AG04450 (cell line): Measurements from ENCODE around the gene ARHGAP6. TPM values are rescaled to one million over a fixed set of nuclear protein-coding genes. Genes with fewer than 3 reads are reported as not detected.

ENCODE experiments used
- CTCF ChIA-PET: fragments of 300-600, 350-600 bp; formaldehyde crosslinking; extraction: SDS; loops from one replicate; lab custom pipeline; 2022; ENCODE audit warnings: antibody characterized with exemption, inconsistent platforms; lab: Charles Lee
- POLR2A ChIA-PET: fragments of 350-600 bp; formaldehyde crosslinking; extraction: SDS; loops from one replicate; lab custom pipeline; 2021; ENCODE audit warnings: antibody characterized with exemption, inconsistent platforms; lab: Yijun Ruan, JAX
- DNase-seq: peaks from one replicate; pipeline ENCODE4 v3.0.0-alpha.2; 2011; ENCODE audit warnings: low read depth, low spot score
- H3K27ac ChIP-seq: one replicate; pipeline ENCODE4 v1.5.1; 2012; ENCODE audit warnings: low read depth, low read length, control low read depth
- H3K27me3 ChIP-seq: one replicate; pipeline ENCODE4 v1.6.0; 2012; ENCODE audit warnings: low read length; ENCODE audit not compliant: control insufficient read depth, insufficient read depth
- H3K4me3 ChIP-seq: 2 replicates; pipeline ENCODE4 v1.5.1; 2011; ENCODE audit warnings: mild to moderate bottlenecking, low read depth, low read length, control low read depth
- H3K9me3 ChIP-seq: 2 replicates; pipeline ENCODE4 v1.5.1; 2012; ENCODE audit warnings: low read length; ENCODE audit not compliant: control insufficient read depth, insufficient read depth
- polyA plus RNA-seq: library from polyadenylated mRNA; depleted of rRNA; stranded (reverse); fragments of >200 nt; gene quantifications from 2 replicates; pipeline ENCODE4 v1.2.3, GENCODE V29; 2011
- TF ChIP-seq, protein P1 (sequence below): IDR thresholded peaks from 2 replicates; pipeline ENCODE4 v1.5.1; 2011; ENCODE audit warnings: low read depth, low read length, control low read depth, inconsistent platforms

The ARHGAP6 gene
- polyA plus RNA-seq, 1 experiment = 4.0 TPM

DNA sequence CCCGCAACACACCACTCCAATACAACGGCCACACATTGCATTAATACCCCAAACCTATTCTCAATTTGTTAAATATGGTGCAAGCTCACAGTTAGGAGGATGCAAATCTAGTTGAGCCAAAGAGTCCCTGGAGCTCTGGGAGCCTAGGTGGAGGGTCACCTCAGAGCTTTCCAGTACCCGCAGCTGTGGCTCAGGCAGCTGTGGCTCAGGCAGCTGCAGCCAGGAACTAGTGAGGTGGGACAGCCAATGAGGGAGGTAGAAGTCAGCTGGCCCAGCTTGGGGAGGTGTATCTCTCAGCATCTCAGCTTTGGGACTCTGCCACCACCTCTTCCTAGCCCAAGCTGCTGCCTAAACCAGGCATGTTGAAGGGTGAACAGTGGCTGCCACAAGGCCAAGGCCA, 36.7 kb upstream of the ARHGAP6 start:
- no peak for DNase-seq
- H3K27me3 ChIP-seq = peaks cover 2% of the 10 kb centered on the region
- no peak overlapping the region for H3K4me3 ChIP-seq
- H3K9me3 ChIP-seq = no peaks in the 10 kb centered on the region
- H3K27ac ChIP-seq = no peak overlapping the region
- ChIA-PET POLR2A (no interaction called here), CTCF (no interaction called here)
- TF ChIP-seq, protein P1, sequence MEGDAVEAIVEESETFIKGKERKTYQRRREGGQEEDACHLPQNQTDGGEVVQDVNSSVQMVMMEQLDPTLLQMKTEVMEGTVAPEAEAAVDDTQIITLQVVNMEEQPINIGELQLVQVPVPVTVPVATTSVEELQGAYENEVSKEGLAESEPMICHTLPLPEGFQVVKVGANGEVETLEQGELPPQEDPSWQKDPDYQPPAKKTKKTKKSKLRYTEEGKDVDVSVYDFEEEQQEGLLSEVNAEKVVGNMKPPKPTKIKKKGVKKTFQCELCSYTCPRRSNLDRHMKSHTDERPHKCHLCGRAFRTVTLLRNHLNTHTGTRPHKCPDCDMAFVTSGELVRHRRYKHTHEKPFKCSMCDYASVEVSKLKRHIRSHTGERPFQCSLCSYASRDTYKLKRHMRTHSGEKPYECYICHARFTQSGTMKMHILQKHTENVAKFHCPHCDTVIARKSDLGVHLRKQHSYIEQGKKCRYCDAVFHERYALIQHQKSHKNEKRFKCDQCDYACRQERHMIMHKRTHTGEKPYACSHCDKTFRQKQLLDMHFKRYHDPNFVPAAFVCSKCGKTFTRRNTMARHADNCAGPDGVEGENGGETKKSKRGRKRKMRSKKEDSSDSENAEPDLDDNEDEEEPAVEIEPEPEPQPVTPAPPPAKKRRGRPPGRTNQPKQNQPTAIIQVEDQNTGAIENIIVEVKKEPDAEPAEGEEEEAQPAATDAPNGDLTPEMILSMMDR = no peak

DNA sequence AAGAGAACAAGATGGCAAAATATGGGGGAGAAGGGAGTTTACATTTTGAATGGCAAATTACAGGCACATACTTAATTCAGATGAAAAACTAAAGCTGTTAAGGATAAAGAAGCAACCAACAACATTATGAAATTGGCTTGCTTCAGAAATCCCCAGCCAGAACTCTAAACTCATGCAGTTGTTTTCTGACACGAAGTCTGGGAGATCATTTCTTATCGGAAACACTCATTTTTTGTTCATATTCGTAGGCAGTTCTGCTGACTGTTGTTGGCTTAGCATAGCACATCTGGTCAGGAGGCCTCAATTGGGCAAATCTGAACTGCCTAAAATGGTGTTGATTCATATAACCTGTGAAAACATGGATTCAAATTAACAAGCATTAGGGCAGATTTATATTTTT, 33.0 kb upstream of the ARHGAP6 start:
- no peak for DNase-seq
- POLR2A ChIA-PET = no interaction called here
- TF ChIP-seq, protein P1 = no peak
- Histone ChIP-seq H3K27me3 (peaks cover 2% of the 10 kb centered on the region), H3K4me3 (no peak overlapping the region), H3K27ac (no peak overlapping the region), H3K9me3 (no peaks in the 10 kb centered on the region)
- CTCF ChIA-PET = no interaction called here

DNA sequence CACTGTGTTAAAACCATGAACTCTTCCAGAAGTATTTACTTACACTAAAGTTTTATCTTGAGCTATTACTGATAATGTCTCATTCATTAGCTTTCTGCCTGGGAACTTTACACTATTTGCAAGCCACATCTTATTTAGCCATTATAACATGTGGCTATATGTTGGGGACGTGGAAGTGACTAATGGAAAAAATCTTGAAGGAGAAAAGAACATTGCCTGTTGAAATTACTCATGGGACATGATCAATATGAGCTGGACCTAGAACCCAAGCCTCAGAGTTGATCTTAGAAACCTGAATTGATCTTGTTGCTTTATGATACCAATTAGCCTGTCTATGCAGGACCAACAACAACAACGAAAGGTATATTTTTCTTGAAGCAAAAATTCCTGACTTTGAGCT, 22.5 kb upstream of the ARHGAP6 start:
- CTCF ChIA-PET = interaction anchor here (0.7 kb wide), 1 partner anchor 93 kb away, joined by 3 read pairs; no protein-coding TSS in a partner anchor
- Histone ChIP-seq H3K27me3 (no peaks in the 10 kb centered on the region), H3K9me3 (no peaks in the 10 kb centered on the region), H3K27ac (no peak overlapping the region), H3K4me3 (no peak overlapping the region)
- POLR2A ChIA-PET = no interaction called here
- no peak for DNase-seq
- TF ChIP-seq, protein P1 = no peak

DNA sequence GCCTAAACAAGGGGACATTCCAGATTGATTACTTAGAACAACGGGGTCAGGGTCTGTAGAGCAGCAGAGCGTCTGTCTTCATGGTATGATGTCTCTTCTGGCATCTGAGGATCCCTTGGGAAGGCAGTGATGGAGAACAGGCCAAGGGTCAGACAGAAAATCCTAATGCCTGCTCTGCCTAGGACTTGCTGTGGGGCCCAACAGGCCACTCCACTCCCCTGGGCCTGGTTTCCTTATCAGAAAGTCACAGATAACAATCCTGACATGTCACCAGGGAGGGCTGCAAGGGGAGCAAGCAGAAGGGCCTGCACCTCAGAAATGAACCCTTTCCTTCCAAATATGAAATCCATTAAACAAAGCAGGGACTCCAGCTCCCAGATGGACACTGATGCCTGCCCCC, 21.4 kb upstream of the ARHGAP6 start:
- no peaks in the 10 kb centered on the region for H3K27me3 ChIP-seq
- no peaks in the 10 kb centered on the region for H3K9me3 ChIP-seq
- H3K4me3 ChIP-seq = no peak overlapping the region
- DNase-seq = no peak
- ChIA-PET CTCF (no interaction called here), POLR2A (no interaction called here)
- H3K27ac ChIP-seq = no peak overlapping the region
- TF ChIP-seq, protein P1 = no peak

DNA sequence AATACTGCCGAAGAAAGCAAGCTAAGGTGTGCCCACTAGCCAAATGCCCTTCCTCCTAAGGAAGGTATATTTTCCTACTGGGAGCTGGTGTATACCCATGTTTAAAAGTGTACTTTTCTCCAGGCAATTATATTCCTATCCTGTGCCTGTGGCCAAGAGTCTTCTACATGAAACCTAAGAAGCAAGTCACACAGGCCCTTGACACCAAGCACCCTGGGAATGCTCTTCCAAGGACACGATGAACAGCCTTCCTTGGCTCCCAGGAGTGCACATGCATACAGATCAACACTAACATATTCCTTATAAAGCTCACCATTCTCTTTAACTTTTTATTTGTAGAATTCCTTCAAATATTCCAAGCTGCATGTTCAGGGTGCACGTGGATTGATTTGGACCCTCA, 17.3 kb upstream of the ARHGAP6 start:
- TF ChIP-seq, protein P1 = no peak
- Histone ChIP-seq H3K27me3 (no peaks in the 10 kb centered on the region), H3K9me3 (no peaks in the 10 kb centered on the region), H3K4me3 (no peak overlapping the region), H3K27ac (no peak overlapping the region)
- POLR2A ChIA-PET = no interaction called here
- no peak for DNase-seq
- CTCF ChIA-PET = no interaction called here
